Cardiac fibroblast (primary cell): ENCODE data around the gene MYO5B.
"Not testable (repeated sequence)": the region's sequence is repeated elsewhere in the genome, so short reads cannot be mapped to it uniquely, and the experiment has no call there.

ENCODE experiments used
- DNase-seq, 2 donors: peaks; one replicate each; pipeline versions ENCODE4 v3.0.0 to v3.0.0-alpha.2; 2010; ENCODE audit warnings: low read depth in 2 of 2
- H3K4me3 ChIP-seq, 2 donors: replicated peaks in 1 of 2; 1 replicate in 1 of 2; 2 replicates in 1 of 2; pipeline ENCODE4 v1.5.1; 2011; ENCODE audit warnings: low read depth in 2 of 2, low read length in 2 of 2, mild to moderate bottlenecking in 2 of 2, moderate library complexity in 1 of 2
- TF ChIP-seq, protein P1 (sequence below): IDR thresholded peaks from one replicate; pipeline ENCODE4 v1.5.1; 2011; ENCODE audit warnings: low read depth, mild to moderate bottlenecking, low read length, inconsistent platforms

The MYO5B gene

DNA sequence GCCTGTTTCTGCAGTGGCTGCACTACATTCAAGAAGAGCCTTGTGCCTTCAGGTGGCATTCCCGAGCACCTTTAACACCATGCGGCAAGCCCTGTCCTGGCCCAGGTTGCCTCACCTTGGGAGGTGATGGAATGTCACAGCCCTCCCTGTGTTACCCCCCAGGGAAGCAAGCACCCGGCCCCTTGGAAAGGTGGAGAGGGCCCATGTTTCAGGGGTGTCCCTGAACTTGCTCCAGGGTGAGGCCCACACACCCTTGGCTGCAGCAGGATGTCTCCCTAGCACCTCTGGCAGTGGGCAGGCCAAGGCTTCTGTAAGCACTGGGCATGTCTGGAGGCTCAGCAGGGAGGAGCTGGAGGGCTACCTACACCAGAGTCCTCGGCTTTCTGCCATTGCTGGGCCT, 352.3 kb downstream of the MYO5B start:
- DNase-seq, result no peak
- TF ChIP-seq, protein P1, sequence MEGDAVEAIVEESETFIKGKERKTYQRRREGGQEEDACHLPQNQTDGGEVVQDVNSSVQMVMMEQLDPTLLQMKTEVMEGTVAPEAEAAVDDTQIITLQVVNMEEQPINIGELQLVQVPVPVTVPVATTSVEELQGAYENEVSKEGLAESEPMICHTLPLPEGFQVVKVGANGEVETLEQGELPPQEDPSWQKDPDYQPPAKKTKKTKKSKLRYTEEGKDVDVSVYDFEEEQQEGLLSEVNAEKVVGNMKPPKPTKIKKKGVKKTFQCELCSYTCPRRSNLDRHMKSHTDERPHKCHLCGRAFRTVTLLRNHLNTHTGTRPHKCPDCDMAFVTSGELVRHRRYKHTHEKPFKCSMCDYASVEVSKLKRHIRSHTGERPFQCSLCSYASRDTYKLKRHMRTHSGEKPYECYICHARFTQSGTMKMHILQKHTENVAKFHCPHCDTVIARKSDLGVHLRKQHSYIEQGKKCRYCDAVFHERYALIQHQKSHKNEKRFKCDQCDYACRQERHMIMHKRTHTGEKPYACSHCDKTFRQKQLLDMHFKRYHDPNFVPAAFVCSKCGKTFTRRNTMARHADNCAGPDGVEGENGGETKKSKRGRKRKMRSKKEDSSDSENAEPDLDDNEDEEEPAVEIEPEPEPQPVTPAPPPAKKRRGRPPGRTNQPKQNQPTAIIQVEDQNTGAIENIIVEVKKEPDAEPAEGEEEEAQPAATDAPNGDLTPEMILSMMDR, result no peak

DNA sequence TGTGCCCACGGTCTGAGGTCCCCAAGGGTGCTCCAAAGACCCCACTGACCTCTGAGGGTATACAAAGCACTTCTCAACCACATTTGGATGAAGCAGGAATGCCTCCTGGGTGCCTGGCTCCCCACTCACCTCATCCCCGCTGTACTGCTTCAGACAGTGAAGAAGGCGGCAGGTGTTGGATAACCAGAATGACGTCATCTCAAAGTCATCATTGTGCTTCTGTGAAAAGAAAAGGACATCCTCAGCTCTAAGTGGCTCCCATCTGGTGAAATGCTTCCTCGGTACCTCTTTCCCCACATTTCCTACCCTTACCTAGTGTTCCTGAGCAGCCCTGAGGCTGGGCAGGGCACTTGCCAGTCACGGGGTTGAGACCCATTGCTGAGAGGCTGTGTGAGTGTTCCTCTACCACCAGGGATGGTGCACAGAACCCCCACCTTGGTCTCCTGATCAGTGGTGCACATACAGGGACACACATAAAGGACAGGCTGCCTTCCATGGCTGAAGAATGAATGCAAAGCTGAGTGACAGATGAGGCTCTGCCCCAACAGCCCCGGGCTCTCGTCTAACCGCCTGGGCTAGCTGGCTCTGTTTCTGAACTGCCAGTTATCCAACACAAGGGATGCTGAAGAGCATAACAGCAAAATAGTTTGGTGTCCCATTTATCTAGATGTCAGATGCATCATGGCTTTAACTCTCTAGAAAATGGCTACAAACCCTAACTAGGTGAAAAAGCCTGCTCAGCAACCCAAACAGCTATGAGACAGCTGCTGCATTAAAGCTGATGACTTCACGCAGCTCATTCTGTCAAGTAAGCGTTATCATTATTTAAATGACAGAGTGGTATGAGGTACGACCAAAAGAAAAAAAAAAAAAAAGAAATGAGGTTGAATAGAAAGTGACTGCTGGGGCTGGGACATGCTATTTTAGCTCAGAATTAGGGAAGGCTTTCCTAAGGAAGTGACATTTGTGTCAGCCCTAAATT, 353.4 kb downstream of the MYO5B start:
- DNase-seq, result no peak
- TF ChIP-seq, protein P1, result no peak
- H3K4me3 ChIP-seq, result no peak overlapping the region

More for the DNA sequence above, 352.3 kb downstream of the MYO5B start:
- H3K4me3 ChIP-seq, result no peak overlapping the region

GRCh38 chr18:49839012-49839411, 355.9 kb downstream of the MYO5B start:
- peak in 1 of 2 donors; percentile 55 for DNase-seq
- no peak overlapping the region for H3K4me3 ChIP-seq
- TF ChIP-seq, protein P1, result no peak

DNA sequence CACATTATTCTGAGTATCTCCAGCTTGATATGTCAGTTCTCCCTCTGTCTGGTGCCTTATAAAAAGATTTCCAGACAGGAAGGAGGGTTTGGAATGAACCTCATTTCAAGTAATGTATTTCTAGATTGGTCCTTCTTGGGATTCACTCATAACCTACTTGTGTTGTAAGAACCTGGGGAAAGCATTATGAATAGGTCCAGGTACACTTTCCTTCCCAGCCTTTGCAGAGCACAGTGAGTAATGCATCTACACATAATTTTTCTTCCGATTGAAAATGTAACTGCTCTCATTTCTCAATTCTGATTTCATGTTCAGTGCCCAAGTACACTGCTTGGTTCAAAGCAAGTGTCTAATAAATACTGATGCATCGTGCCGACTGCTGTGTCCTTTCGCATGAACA, 356.6 kb downstream of the MYO5B start:
- TF ChIP-seq, protein P1, result no peak
- H3K4me3 ChIP-seq, result no peak overlapping the region
- no peak for DNase-seq

- H3K4me3 ChIP-seq, result no peak overlapping the region
- TF ChIP-seq, protein P1, result no peak
- DNase-seq, result no peak
Observed at GRCh38 chr18:49837889-49838288, 357.1 kb downstream of the MYO5B start.

- not testable (repeated sequence) for DNase-seq
Observed at GRCh38 chr18:49837316-49837835, 357.6 kb downstream of the MYO5B start.

DNA sequence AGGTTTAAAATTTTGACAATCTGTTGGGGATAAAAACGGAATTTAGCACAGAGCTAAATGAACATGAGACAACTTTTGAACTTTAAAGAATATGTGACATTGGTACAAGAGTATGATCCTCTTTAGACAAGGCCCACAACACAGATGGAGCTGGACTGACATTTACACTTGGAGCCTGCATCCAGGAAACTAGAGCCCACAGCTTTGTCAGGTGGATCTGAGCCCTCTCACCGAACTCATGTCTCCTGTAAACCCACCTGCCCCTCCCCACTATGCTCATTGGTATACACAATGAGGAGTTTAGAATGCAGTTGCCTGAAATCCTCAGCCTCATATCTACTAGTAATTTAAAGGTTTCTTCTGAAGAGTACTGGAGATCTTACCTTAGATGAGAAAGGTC, 359.5 kb downstream of the MYO5B start:
- H3K4me3 ChIP-seq, result no peak overlapping the region
- TF ChIP-seq, protein P1, result no peak
- no peak for DNase-seq

More at GRCh38 chr18:49837316-49837835, 357.6 kb downstream of the MYO5B start:
- H3K4me3 ChIP-seq, result not testable (repeated sequence)
